GM12878 (cell line): Measurements from ENCODE around the gene GHITM. TPM values are rescaled to one million over a fixed set of nuclear protein-coding genes. Genes with fewer than 3 reads are reported as not detected.
A peak's percentile ranks its signal among the peaks of the same experiment; 100 is the strongest.

Experiments
- ATAC-seq: fragments of 200-7000 bp; cut with Tn5 transposase; 3 replicates; pipeline ENCODE4 v1.9.1; 2020; ENCODE audit warnings: mild to moderate bottlenecking, moderate library complexity
- BruUV-seq: library from RNA; stranded (reverse); fragments of 400-500 nt; replicated peaks from 2 replicates; lab custom pipeline; 2021; lab: Mats Ljungman, UMichigan
- CTCF ChIA-PET: fragments of 300-600 bp; sonication (Branson Sonifier 250); formaldehyde crosslinking; extraction: SDS; loops from one replicate; lab custom pipeline; 2021; ENCODE audit warnings: inconsistent platforms; lab: Yijun Ruan, JAX
- POLR2A ChIA-PET: fragments of 350-600 bp; formaldehyde crosslinking; extraction: SDS; loops from one replicate; lab custom pipeline; 2021; ENCODE audit warnings: inconsistent platforms; lab: Charles Lee
- RAD21 ChIA-PET: fragments of 300-600 bp; sonication (Branson Sonifier 250); formaldehyde crosslinking; loops from one replicate; lab custom pipeline; 2023; ENCODE audit warnings: antibody characterized with exemption; ENCODE audit not compliant: unreplicated experiment; lab: Charles Lee
- SMC1A ChIA-PET: fragments of 300-600 bp; sonication (Branson Sonifier 250); formaldehyde crosslinking; loops from one replicate; lab custom pipeline; 2023; ENCODE audit not compliant: unreplicated experiment, uncharacterized antibody; lab: Charles Lee
- DNase-seq: peaks from one replicate; pipeline ENCODE4 v3.0.0-alpha.2; 2011; ENCODE audit warnings: low read depth, low spot score
- FAIRE-seq: peaks from 3 replicates; lab custom pipeline; 2011; peaks lifted over from hg19 to GRCh38; lab: Jason Lieb, UNC
- H2AFZ ChIP-seq: 2 replicates; pipeline ENCODE4 v1.6.0; 2011; ENCODE audit warnings: low read depth, low read length, control low read depth; ENCODE audit not compliant: control insufficient read depth
- H3K27ac ChIP-seq: 2 replicates; pipeline ENCODE4 v1.5.1; 2011; ENCODE audit warnings: control low read depth; ENCODE audit not compliant: control insufficient read depth, insufficient read depth
- H3K27me3 ChIP-seq, 2 experiments: replicated peaks in 1 of 2; 2 replicates each; pipeline versions ENCODE4 v1.6.0 to v1.6.1; 2011; ENCODE audit warnings: low read length in 1 of 2; ENCODE audit not compliant: control insufficient read depth in 2 of 2, insufficient read depth in 2 of 2
- H3K36me3 ChIP-seq, 2 experiments: 2 replicates each; pipeline ENCODE4 v1.5.1; 2011; ENCODE audit warnings: low read length in 1 of 2; ENCODE audit not compliant: control insufficient read depth in 2 of 2, insufficient read depth in 2 of 2
- H3K4me1 ChIP-seq: 2 replicates; pipeline ENCODE4 v1.6.1; 2011; ENCODE audit warnings: mild to moderate bottlenecking, low read length, moderate library complexity, mixed read lengths; ENCODE audit not compliant: control insufficient read depth, insufficient read depth
- H3K4me2 ChIP-seq: 2 replicates; pipeline ENCODE4 v1.6.0; 2011; ENCODE audit warnings: control low read depth; ENCODE audit not compliant: control insufficient read depth, insufficient read depth
- H3K4me3 ChIP-seq: fragments of 200-600 bp; sonication (generic); 2 replicates; pipeline ENCODE4 v1.5.1; 2016
- H3K79me2 ChIP-seq: 2 replicates; pipeline ENCODE4 v1.6.0; 2011; ENCODE audit warnings: low read length; ENCODE audit not compliant: control insufficient read depth, insufficient read depth
- H3K9ac ChIP-seq: 2 replicates; pipeline ENCODE4 v1.8.0; 2011; ENCODE audit warnings: low read length, control low read depth, mixed read lengths; ENCODE audit not compliant: control insufficient read depth, insufficient read depth
- H3K9me3 ChIP-seq: replicated peaks from 3 replicates; pipeline ENCODE4 v1.5.1; 2011; ENCODE audit warnings: mild to moderate bottlenecking, low read length; ENCODE audit not compliant: control insufficient read depth, insufficient read depth
- H4K20me1 ChIP-seq: 2 replicates; pipeline ENCODE4 v1.6.0; 2011; ENCODE audit not compliant: control insufficient read depth, insufficient read depth
- FOS ChIP-seq: IDR thresholded peaks from 3 replicates; pipeline ENCODE4 v1.6.1; 2011; ENCODE audit warnings: borderline replicate concordance; ENCODE audit not compliant: insufficient read length; ENCODE audit errors: extremely low read depth
- JUND ChIP-seq: IDR thresholded peaks from 2 replicates; pipeline ENCODE4 v1.6.1; 2012; ENCODE audit warnings: low read depth, mild to moderate bottlenecking, low read length, improper control_type of control experiment, moderate library complexity
- PBX3 ChIP-seq: IDR thresholded peaks from 2 replicates; pipeline ENCODE4 v1.6.1; 2011; ENCODE audit warnings: mild to moderate bottlenecking, low read depth, low read length, moderate library complexity; ENCODE audit not compliant: insufficient replicate concordance
- PML ChIP-seq: IDR thresholded peaks from 2 replicates; pipeline ENCODE4 v1.6.1; 2012; ENCODE audit warnings: low read length, inconsistent platforms
- RFX5 ChIP-seq: IDR thresholded peaks from 2 replicates; pipeline ENCODE4 v1.6.1; 2011; ENCODE audit warnings: low read depth, low read length, improper control_type of control experiment
- SUZ12 ChIP-seq: fragments of 200-600 bp; sonication (generic); IDR thresholded peaks from one replicate; pipeline ENCODE4 v1.6.1; 2018; ENCODE audit warnings: antibody characterized with exemption, mild to moderate bottlenecking; ENCODE audit not compliant: unreplicated experiment
- TBL1XR1 ChIP-seq: IDR thresholded peaks from 2 replicates; pipeline ENCODE4 v1.6.1; 2012; ENCODE audit warnings: low read depth, low read length, improper control_type of control experiment
- ZNF24 ChIP-seq: fragments of 450-650 bp; IDR thresholded peaks from 2 replicates; pipeline ENCODE4 v1.6.1; 2017; ENCODE audit warnings: antibody characterized with exemption, mild to moderate bottlenecking
- ZNF384 ChIP-seq: IDR thresholded peaks from 2 replicates; pipeline ENCODE4 v1.6.1; 2012; ENCODE audit warnings: low read depth, mild to moderate bottlenecking, low read length, improper control_type of control experiment, borderline replicate concordance
- WGBS: methylation state at CpG from one replicate; pipeline ENCODE4 v1.1.6; 2016; ENCODE audit warnings: low lambda C conversion rate; ENCODE audit not compliant: insufficient replicate concordance, insufficient coverage; ENCODE audit errors: missing lambda C conversion rate; 5-methylcytosine and 5-hydroxymethylcytosine counted together
- in situ Hi-C: fragments of 300-500 bp; cut with MboI; formaldehyde crosslinking; loops from 9 replicates; pipeline ENCODE4 v1.14.3; 2018; ENCODE audit warnings: mixed read lengths
- intact Hi-C: fragments of 100-400 bp; cut with micrococcal nuclease; formaldehyde crosslinking; loops from one replicate; pipeline ENCODE4 v1.14.2; 2022; ENCODE audit not compliant: unreplicated experiment
- polyA plus RNA-seq, 11 experiments: library from polyadenylated mRNA; depleted of rRNA in 4 of 11; unstranded in 6 of 11; stranded (reverse) in 5 of 11; fragments of >200 nt; fragmentation: Nextera tagmentation in 4 of 11; fragmentation: Illumina TruSeq in 1 of 11; extraction: Ambion mirVana in 4 of 11; extraction: Trizol in 1 of 11; gene quantifications; 1 replicate in 1 of 11; 2 replicates in 10 of 11; pipeline versions ENCODE4 v1.2.1 to v1.2.3, GENCODE V29; 2011 to 2016; ENCODE audit warnings: inconsistent platforms in 2 of 11, missing spikeins in 2 of 11, low read depth in 1 of 11
- total RNA-seq, 4 experiments: library from RNA; depleted of rRNA in 3 of 4; stranded (reverse); fragments of >200 nt in 3 of 4; fragmentation: Illumina TruSeq in 1 of 4; extraction: Trizol in 1 of 4; gene quantifications; 2 replicates each; pipeline versions ENCODE4 v1.2.1 to v1.2.3, GENCODE V29; 2013 to 2021
- TF ChIP-seq, protein P1 (sequence below): IDR thresholded peaks from 2 replicates; pipeline ENCODE4 v1.6.1; 2012; ENCODE audit warnings: low read depth, low read length, improper control_type of control experiment

Gene GHITM
- total and polyA plus RNA-seq, 10 of the 15 experiments (the other 5 are each of a cell fraction or from before 2014, with no cell fraction given), result 120 to 501 (median 209) TPM

DNA sequence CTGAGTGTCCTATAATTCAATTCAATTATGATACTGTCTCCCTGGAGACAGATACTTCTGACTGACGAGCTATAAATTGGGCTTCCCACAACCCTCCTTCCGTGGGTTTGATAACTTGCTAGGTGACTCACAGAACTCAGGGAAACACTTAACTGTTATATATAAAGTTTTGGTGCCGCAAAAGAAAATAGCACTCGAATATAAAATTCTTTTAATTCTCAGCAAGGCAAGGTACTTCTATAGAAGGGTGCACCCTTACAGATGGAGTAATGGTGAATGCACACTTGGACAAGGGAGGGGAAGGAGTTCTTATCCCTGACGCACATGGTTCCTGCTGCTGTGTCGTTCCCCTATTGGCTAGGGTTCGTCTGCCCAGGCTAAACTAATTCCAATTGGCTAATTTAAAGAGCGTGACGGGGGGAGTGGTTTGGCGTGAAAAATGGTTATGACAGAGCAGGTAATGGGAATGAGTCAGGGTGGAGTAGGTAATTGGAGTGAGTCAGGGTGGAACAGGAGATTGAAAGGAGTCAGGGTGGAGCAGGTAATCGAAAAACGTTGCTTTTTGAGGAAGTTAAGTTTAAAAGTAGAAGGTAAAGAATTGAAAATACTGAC is 20.8 kb upstream of the GHITM start:
- H2AFZ ChIP-seq, result no peak overlapping the region
- H3K9me3 ChIP-seq, result no peaks in the 10 kb centered on the region
- H4K20me1 ChIP-seq, result no peaks in the 10 kb centered on the region
- CTCF ChIA-PET, result no interaction called here
- SMC1A ChIA-PET, result interaction anchor here (1.4 kb wide), 1 partner anchor 17 kb away, joined by 5 read pairs; no protein-coding TSS in a partner anchor
- H3K27ac ChIP-seq, result no peak overlapping the region
- H3K79me2 ChIP-seq, result no peaks in the 10 kb centered on the region
- H3K4me3 ChIP-seq, result no peak overlapping the region
- H3K36me3 ChIP-seq, result no peaks in the 10 kb centered on the region
- in situ Hi-C loops, result no loop called here
- no peak for FAIRE-seq
- H3K27me3 ChIP-seq, result no peaks in the 10 kb centered on the region
- no peak for ATAC-seq
- WGBS, result 44% methylated on average over 12 of the region's 12 CpGs
- H3K4me2 ChIP-seq, result no peak overlapping the region
- no peak overlapping the region for H3K9ac ChIP-seq
- BruUV-seq, result no TSS peak
- RAD21 ChIA-PET, result no interaction called here
- intact Hi-C loops, result no loop called here
- 0 out of 2 replicates have a peak, but pooled peaks have one; percentile 24 for TF ChIP-seq RFX5
- TF ChIP-seq ZNF24, result no peak
- POLR2A ChIA-PET, result no interaction called here
- DNase-seq, result no peak
- no peaks in the 10 kb centered on the region for H3K4me1 ChIP-seq

- ChIA-PET SMC1A (interaction anchor here (0.7 kb wide), 1 partner anchor 1192 kb away, joined by 5 read pairs; no protein-coding TSS in a partner anchor), POLR2A (no interaction called here), CTCF (interaction anchor here (0.7 kb wide), 1 partner anchor 85 kb away, joined by 3 read pairs; no protein-coding TSS in a partner anchor), RAD21 (no interaction called here)
- no peaks in the 10 kb centered on the region for H3K36me3 ChIP-seq
- intact Hi-C loops (no loop called here), in situ Hi-C loops (no loop called here)
- no peak for TF ChIP-seq TBL1XR1
- TF ChIP-seq PBX3, result no peak
- no peak for TF ChIP-seq JUND
- no peak for TF ChIP-seq ZNF384
- TF ChIP-seq SUZ12, result no peak
- no peak for TF ChIP-seq PML
- TF ChIP-seq, protein P1, sequence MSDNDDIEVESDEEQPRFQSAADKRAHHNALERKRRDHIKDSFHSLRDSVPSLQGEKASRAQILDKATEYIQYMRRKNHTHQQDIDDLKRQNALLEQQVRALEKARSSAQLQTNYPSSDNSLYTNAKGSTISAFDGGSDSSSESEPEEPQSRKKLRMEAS, result no peak
- no peak for TF ChIP-seq FOS
- no peak for DNase-seq
- H3K4me3 ChIP-seq, result no peak overlapping the region
- no peak overlapping the region for H2AFZ ChIP-seq
- H4K20me1 ChIP-seq, result no peaks in the 10 kb centered on the region
- no peak for FAIRE-seq
- H3K9ac ChIP-seq, result no peak overlapping the region
- H3K27me3 ChIP-seq, result no peaks in the 10 kb centered on the region
- H3K9me3 ChIP-seq, result peaks cover 3% of the 10 kb centered on the region; the same call in 1 of the 3 replicates
- no peak for ATAC-seq
- no peaks in the 10 kb centered on the region for H3K79me2 ChIP-seq
- BruUV-seq, result no TSS peak
- H3K4me1 ChIP-seq, result no peaks in the 10 kb centered on the region
- 57% methylated on average over 1 of the region's 1 CpG for WGBS
- no peak overlapping the region for H3K4me2 ChIP-seq
- H3K27ac ChIP-seq, result no peak overlapping the region
These were observed 15.9 kb upstream of the GHITM start for GRCh38 chr10:84123362-84123761.
